ENCODE data around the gene PLOD1.
A peak's percentile ranks its signal among the peaks of the same experiment; 100 is the strongest.
"Not testable (repeated sequence)": the region's sequence is repeated elsewhere in the genome, so short reads cannot be mapped to it uniquely, and the experiment has no call there.

Gene PLOD1

GRCh38 chr1:11912482-11913216, 21.9 kb upstream of the PLOD1 start:
- DNase-seq, result not testable (repeated sequence)

GRCh38 chr1:11913291-11913690, 21.2 kb upstream of the PLOD1 start:
- DNase-seq, result no peak

GRCh38 chr1:11914024-11914423, 20.5 kb upstream of the PLOD1 start:
- no peak for DNase-seq

GRCh38 chr1:11918799-11919519, 15.6 kb upstream of the PLOD1 start:
- no peak for DNase-seq

GRCh38 chr1:11919621-11920020, 14.9 kb upstream of the PLOD1 start:
- no peak for DNase-seq

GRCh38 chr1:11920239-11920903, 14.1 kb upstream of the PLOD1 start:
- DNase-seq, result no peak

GRCh38 chr1:11921022-11921421, 13.5 kb upstream of the PLOD1 start:
- no peak for DNase-seq

- no peak for DNase-seq
Observed at GRCh38 chr1:11923069-11923826, 11.3 kb upstream of the PLOD1 start.

GRCh38 chr1:11923827-11924113, 10.7 kb upstream of the PLOD1 start:
- DNase-seq, result no peak

- DNase-seq, result no peak
Observed at GRCh38 chr1:11924334-11925195, 10.0 kb upstream of the PLOD1 start.

GRCh38 chr1:11925196-11925937, 9.2 kb upstream of the PLOD1 start:
- not testable (repeated sequence) for DNase-seq

GRCh38 chr1:11925938-11926292, 8.6 kb upstream of the PLOD1 start:
- DNase-seq, result no peak

- DNase-seq, result no peak
Observed at GRCh38 chr1:11927866-11928592, 6.5 kb upstream of the PLOD1 start.

GRCh38 chr1:11929849-11930248, 4.7 kb upstream of the PLOD1 start:
- peak; percentile 89 for DNase-seq

GRCh38 chr1:11930571-11931445, 3.7 kb upstream of the PLOD1 start:
- DNase-seq, result no peak

GRCh38 chr1:11931845-11932244, 2.7 kb upstream of the PLOD1 start:
- DNase-seq, result no peak

- DNase-seq, result no peak
Observed at GRCh38 chr1:11935057-11935412, 518 bp downstream of the PLOD1 start.

- DNase-seq, result not testable (repeated sequence)
Observed at GRCh38 chr1:11935733-11936132, 1.2 kb downstream of the PLOD1 start.

GRCh38 chr1:11938722-11939526, 4.4 kb downstream of the PLOD1 start:
- DNase-seq, result peak; percentile 55
